Measurements from ENCODE around the gene ONECUT2.

GRCh38 chr18:57390044-57390443 lies 45.1 kb upstream of the ONECUT2 start:
- TF ChIP-seq POLR2A (IDR thresholded peaks at IDR 0.05): no peak
- TF ChIP-seq, protein P1, sequence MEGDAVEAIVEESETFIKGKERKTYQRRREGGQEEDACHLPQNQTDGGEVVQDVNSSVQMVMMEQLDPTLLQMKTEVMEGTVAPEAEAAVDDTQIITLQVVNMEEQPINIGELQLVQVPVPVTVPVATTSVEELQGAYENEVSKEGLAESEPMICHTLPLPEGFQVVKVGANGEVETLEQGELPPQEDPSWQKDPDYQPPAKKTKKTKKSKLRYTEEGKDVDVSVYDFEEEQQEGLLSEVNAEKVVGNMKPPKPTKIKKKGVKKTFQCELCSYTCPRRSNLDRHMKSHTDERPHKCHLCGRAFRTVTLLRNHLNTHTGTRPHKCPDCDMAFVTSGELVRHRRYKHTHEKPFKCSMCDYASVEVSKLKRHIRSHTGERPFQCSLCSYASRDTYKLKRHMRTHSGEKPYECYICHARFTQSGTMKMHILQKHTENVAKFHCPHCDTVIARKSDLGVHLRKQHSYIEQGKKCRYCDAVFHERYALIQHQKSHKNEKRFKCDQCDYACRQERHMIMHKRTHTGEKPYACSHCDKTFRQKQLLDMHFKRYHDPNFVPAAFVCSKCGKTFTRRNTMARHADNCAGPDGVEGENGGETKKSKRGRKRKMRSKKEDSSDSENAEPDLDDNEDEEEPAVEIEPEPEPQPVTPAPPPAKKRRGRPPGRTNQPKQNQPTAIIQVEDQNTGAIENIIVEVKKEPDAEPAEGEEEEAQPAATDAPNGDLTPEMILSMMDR (IDR thresholded peaks at IDR 0.05): no peak

Data from esophagus squamous epithelium (tissue), 4 donors.